NCI-H2107 treated with DMSO at 0.1 percent for 48 hours (cell line): ENCODE data around the gene ZNF407.

ENCODE experiments used
- DNase-seq: peaks from one replicate; lab custom pipeline; 2025; ENCODE audit not compliant: unreplicated experiment; lab: John Stamatoyannopoulos, UW

The ZNF407 gene

DNA sequence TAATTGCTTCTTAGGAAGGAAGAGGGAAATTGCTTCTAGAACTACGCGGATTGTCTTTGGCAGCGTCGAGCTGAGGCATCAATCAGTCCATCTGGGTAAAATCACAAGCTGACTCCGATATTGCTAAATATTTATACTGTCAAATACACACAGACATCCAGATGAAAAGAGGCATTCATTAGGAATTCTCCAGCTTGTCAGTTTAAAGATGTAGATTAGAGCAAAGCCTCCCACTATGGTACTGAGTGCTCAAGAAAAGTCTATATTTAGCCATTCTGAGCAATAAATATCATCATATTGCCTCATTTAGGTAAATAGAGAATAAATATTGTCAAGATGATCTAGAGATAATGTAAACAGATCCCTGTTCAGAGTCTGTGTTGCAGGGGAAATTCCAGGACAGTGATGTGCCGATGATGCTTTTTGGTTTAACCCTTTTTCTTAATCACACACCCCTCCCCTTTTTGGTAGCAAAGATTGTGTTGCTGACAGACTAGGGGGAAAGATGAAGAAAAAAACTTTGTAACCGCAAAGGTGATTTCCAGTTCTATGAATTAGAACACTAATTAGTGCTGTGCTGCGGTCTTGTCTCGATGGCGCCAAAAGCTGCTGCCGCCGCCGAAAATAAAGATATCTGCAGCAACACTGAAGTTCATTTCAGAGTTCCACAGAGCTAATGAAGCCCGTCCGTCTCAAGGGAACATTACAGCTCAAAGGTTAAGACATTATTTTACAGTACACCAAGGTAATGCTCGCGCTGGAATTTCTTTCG is 439.4 kb downstream of the ZNF407 start:
- no peak for DNase-seq

DNA sequence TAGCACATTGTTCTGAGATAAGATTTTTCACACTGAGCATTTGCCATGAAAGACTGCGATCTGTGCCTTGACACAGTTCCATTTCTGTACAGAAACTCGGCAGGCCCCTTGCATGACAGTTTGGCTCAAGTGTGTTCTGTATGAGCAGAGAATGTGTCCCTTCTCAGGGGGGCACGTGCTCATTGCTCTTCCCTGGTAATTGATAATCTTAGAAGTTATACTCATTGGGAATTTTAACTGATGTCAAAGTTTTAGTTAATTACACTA is 440.0 kb downstream of the ZNF407 start:
- no peak for DNase-seq

DNA sequence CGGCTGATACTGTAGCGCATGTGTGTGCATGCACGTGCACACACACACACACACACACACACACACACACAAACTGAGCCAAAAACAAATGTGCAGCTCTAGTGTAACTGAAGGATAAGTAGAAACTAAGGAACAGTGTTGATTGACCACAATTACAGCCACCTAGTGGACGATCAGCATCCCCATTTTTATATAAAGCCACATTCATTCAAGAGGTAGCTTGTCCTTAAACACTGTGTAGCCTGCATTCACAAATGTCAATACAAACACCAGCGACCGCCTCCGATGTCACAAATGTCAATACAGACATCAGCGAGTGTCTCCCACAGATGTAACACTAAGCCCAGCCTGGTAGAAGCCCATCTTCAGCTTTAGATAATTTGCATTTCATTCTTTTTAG is 443.9 kb downstream of the ZNF407 start:
- no peak for DNase-seq

DNA sequence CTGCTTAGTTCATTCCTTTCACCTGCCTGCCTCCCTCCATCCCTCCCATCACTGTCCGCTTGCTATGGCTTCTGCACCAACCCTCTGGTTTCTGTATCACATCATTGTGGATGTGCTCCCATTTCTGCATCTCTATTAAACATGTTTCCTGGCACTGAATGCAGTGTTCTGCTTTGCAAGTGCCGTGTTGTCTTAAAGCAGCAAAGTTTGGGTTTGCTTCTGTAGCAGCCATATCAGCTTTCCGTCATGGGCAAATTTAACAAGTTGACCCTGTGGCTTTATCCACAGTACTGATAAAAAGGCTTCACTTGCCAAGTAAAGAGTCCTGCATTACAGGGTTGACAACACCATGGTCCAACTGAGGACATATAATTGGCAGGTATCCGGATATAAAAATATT is 445.8 kb downstream of the ZNF407 start:
- DNase-seq, result no peak

DNA sequence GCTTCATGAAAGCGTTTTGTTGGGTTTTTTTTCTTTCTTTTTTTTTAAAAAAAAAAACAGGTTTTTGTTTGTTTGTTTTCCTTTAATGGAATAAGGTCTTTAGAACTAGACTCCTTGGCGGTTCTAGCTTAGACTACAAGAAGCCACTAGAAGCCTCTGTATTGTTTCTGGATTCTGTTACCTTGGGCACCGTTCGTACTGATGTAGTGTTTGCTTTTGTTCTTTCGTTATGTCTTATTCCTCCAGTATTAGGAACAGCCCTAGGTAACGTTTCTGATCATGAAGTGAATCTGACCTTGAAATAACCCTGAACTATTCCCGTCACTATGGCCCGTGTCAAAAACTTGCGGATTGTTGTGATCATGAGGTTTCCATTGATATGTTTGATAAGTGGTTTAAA is 446.6 kb downstream of the ZNF407 start:
- DNase-seq, result no peak

DNA sequence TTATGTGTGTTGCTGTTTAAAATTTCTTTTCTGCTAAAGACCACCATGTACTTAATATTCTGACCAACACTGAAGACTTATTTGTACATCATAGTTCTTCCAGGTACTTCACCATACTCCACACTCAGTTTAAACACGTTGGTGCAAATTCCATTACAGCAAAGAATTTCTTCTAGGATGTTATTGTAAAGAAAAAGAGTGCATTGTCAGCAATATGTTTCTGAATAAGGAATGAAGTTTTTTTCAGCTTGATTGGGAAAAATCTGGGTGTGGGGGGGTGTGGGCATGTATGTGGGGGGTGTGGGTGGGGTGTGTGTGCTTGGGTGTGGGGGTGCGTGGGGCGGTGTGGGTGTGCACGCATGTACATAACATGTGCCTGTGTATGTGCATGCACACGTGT is 447.1 kb downstream of the ZNF407 start:
- no peak for DNase-seq

DNA sequence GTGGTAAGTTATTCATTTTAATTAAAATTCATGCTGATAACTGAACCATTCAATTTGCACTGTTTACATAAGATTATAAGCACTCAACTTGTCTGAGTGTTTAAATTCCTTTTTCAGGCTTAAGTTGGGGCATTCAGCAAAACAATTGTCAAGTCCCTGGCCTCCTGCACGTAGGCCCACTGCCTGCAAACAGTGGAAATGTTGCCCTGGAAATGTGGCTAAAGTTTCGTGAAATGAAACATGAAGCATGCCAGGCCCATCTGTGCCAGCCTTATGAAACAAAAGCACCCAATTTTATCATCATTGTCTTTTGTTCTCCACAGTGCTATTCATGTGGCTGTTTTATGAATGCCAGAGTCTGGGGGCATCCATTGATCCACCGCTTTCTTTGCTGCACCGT is 447.6 kb downstream of the ZNF407 start:
- DNase-seq, result no peak

DNA sequence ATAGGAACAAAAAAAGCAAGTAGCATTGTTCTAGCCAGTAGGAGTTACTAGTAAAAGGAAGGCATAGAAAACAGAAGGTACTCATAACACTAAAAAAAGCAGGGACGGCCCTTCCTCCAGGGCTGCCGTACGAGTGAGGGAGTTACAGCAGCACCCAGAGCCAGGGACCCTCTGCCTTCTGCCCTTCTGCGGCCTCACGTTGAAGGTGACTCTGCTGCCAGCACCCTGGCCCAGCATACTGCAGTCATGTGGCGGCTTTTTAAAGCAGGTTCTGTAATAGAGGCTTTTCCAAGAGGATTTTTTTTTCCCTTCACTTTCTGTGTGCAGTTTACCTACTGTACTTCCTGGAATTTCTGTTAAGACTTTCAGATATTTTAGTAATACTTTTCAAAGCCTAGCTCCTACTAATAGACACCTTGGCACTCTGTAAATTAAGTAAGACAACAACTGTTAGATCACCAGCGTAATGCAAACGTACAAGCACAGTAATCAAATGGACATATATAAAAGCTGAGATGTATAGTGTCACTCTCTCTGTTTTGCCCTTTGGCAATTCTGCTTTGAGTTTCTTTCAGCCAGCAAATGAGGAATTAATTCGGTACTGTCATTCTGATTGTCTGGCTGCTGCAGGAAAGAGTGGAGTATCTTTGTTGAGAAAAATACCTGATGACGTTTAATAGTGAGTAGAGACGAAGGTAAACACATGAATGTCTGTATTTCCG is 449.7 kb downstream of the ZNF407 start:
- no peak for DNase-seq

DNA sequence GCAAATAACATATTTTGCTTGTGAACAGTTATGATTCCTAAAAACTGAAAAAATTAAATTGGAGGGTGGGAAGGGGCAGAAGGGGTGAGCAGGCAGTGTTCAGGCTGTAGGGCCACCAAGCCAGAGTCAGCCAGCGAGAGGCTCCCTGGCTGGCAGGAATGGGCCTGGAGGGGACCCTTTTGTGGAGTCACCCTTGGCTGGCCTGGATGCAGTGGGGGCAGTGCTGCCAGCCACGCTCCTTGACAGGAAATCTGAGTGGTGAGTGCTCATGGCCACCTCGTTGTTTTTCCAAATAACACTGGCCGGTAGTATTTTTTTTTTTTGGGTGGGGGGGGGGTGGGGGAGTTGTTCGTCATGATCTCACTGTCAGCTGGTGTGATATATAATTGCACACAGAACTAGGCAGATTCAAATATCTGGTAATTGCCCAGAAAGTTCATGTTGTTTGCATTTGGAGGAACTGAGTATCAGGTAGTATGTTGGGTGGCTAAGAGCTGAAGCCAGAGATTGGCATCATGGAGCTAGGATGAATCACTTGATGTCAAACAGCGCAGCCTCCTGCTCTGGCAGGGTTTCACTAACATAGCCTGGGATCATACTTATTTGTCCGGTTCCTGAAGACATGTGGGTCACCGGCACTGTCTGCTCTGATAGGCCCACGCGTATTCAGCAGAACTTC is 451.2 kb downstream of the ZNF407 start:
- DNase-seq, result no peak

DNA sequence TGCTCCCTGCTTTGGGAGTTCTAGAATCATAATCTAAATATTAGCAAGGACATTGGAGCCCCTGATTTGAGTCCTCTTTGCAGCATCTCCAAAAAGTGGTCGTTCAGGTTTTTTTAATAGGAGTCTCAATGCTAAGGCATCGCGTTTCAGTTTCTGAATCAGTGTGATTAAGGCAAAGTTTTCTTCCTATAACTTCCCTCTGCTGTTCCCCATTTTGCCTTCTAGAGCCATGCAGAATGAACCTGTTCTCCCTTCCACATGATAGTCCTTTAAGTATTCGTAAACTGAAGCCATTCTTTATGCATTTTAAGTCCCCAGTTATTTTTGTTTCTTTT is 451.8 kb downstream of the ZNF407 start:
- DNase-seq, result no peak

DNA sequence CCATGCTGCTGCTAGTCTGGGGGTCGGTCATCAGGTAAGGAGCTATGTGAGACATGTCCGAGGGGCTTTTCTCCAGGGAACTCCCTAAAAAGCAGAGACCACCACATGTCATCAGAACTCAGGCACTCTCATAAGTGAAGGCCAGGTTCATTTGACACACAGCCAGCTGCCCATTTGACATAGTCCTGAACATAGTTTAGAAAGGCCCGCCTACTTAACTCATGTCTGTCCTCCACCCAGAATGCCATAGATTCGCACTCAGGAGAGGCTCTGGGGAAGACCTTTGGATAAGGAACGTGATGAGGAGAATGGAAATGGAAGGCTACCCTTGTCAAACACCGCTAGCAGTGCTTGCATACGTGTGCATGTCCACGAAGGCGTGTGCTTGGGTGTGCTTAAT is 454.1 kb downstream of the ZNF407 start:
- no peak for DNase-seq

DNA sequence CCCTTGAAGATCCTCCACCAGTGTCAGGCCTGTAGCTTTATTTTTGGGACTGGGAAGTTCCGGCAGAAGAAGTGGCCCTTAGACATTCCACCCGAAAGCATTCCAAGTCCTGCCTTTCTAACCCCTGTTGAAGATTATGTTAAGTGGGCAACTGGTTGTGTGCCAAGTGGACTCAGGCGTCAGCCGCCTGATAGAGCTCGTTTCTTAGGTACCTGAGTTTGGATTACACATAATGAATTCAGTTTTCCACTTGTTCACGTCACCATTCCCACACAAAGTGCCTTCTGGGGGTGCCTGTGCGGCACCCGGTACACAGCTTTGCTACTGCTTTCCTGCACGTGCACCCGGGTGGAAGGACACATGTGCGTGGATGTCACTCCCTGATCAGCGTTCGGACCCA is 454.8 kb downstream of the ZNF407 start:
- DNase-seq, result no peak

DNA sequence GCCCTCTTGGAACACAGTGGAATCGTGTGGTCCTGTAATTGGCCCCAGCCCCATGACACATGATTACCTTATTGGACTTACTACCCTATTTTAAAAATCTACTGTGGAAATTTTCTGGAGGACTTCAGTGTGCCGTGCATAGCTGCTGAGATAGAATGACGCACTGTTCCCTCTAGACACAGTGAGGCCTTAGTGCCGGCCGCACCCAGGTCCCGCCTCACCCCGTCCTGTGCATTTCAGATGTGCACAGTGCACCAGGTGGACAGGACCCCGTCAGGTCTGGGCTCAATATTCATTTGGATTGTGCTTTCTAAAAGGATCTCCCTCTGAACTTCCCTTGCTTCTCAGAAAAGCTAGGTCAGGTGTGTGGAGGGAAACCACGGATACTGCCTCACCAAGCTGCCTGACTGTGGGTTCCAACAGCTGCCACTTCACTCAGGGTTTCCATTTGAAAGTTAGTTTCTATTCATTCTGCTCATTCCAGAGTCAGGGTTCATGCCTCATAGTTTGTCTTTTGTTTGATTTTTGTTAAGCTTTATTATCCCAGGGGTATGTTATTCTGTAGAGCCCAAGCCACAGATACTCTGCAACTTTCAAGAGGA is 455.5 kb downstream of the ZNF407 start:
- DNase-seq, result no peak

DNA sequence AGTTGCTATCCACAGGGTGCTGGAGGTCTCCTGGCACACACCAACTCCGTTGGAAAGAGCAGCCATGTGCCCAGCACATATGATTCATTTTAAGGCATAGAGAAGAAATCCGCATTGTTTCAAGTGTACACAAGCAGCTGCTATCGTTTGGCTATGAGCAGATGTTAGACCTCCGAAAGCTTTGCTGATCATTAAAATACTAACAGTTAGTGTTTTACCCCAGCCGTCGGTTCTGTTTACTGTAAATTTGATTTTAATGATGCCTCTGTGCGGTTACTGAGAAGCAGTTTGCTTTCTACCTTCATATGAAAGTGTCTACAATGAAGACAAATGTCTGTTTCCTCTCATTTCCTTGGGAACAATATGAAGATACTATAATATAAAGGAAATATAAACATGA is 456.4 kb downstream of the ZNF407 start:
- no peak for DNase-seq

DNA sequence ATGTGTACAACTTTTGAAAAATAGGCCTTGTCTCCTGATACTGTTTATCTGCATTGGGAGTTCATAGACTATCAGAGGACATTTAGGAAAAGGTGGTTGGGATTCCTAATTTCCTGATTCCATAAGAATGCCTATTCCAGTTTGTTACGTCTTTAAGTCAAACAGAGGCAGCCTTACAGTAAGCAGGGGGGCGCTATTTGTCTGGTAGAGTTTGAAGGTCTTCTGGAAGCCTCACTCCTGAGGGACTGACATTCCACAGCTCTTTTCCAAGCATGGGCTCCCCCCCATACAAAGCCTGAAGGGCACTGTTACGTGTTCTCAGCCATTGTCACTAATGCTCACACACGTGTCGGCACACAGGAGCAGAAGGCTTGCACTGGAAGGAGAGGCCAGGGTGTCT is 456.9 kb downstream of the ZNF407 start:
- DNase-seq, result no peak

DNA sequence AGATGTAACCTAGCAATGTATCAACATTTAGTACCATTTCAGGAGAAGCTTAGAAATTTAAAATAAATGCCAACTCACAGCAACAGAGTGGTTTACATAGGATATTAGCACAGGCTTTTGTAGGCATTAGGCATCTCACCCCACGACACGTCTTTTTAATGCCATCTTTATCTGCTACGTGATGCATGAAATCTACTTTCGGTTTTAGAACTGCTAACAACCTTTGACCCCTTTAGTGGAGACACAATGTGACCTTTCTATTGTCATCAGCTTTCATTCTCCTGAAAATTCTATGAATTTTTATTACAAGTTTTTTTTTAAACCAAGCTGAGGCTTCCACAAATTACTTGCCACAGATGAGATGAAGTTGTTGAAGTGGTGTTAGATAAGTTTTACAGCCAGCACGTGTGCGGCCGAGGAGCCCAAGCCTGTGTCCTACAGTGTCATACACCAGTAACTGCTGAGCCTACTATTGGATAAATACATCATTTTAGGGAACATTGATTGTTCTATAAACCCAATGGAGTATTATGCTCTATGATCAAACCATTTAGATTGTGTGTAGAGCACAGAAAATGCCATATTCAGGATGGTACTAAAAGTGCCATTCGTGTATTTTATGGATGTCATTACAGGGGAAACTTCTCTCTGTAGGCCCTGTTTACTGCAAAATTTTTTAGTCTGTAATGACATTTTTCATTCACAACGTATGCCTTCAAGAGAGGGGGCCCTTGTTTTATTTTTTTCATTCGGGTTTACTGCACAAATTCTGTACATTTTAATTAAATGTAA is 459.7 kb downstream of the ZNF407 start:
- DNase-seq, result no peak

DNA sequence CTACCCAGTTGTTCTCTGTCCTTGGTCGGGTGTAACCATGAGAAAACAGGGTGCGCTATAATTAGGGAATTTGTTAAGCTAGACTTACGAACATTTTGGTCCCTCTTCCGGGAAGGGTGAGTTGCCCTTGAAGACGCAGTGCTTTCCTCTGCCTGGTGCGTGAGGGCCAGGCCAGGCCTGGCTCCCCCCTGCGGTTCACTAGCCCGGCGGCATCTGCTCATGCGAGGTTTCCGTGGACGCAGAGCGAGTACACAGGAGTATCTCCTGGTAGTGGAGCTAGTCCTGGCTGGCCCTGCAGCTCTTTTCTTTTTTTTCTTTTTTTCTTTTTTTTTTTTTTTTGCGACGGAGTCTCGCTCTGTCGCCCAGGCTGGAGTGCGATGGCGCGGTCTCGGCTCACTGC is 462.5 kb downstream of the ZNF407 start:
- DNase-seq, result no peak

DNA sequence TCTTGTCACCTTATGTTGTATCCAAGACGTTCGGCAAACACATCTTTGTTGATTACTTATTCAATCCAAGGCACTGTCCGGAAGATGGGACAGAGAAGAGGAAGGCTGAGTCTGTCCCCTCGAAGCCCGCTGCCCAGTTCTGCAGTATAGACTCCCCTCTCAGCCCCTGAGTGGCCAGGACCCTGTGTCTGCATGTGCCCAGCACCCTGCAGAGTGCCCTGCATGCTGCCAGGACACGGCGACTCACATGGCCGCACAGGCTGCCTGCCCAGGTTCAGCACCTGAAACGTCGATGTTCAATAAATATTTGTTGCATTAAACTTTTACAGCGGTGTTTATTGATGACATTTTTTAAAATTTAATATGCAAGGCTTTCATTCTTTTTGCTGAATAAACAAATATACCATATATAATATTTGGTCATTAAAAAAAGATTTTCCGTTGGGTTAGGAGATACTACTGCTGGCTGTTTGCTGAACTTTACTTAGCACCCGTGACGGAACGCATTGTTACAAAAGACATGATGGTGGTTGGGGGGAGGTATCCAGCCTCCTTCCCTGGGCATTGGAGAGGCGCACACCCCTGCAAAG is 464.7 kb downstream of the ZNF407 start:
- DNase-seq, result no peak

DNA sequence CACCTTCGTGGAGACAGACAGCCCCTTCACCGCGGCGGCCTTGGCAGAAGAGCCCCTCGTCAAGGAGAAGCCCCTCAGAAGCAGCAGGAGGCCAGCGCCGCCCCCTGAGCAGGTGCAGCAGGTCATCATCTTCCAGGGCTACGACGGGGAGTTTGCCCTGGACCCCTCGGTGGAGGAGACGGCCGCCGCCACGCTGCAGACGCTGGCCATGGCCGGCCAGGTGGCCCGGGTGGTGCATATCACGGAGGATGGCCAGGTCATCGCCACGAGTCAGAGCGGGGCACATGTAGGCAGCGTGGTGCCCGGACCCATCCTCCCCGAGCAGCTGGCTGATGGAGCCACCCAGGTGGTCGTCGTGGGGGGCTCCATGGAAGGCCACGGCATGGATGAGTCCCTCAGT is 465.5 kb downstream of the ZNF407 start:
- DNase-seq, result no peak

DNA sequence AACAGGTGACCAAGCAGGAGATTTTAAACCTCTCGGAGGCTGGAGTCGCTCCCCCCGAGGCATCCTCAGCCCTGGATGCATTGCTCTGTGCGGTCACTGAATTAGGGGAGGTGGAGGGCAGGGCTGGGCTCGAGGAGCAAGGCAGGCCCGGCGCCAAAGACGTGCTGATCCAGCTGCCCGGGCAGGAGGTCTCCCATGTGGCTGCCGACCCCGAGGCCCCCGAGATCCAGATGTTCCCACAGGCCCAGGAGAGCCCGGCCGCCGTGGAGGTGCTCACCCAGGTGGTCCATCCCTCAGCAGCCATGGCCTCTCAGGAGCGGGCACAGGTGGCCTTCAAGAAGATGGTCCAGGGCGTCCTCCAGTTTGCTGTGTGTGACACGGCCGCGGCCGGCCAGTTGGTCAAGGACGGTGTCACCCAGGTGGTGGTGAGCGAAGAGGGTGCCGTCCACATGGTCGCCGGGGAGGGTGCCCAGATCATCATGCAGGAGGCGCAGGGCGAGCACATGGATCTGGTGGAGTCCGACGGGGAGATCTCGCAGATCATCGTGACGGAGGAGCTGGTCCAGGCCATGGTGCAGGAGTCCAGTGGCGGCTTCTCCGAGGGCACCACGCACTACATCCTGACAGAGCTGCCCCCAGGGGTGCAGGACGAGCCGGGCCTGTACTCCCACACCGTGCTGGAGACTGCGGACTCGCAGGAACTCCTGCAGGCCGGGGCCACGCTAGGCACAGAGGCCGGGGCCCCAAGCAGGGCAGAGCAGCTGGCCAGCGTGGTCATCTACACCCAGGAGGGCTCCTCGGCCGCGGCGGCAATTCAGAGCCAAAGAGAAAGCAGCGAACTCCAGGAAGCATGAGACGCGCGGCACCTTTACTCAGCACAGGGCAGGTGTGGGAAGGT is 466.2 kb downstream of the ZNF407 start:
- DNase-seq, result no peak
